ENCODE measurements around the gene CDRT4. TPM values are rescaled to one million over a fixed set of nuclear protein-coding genes. Genes with fewer than 3 reads are reported as not detected.

Gene CDRT4
- total RNA-seq, 1 experiment from 2014 or later = 0.20 TPM

DNA sequence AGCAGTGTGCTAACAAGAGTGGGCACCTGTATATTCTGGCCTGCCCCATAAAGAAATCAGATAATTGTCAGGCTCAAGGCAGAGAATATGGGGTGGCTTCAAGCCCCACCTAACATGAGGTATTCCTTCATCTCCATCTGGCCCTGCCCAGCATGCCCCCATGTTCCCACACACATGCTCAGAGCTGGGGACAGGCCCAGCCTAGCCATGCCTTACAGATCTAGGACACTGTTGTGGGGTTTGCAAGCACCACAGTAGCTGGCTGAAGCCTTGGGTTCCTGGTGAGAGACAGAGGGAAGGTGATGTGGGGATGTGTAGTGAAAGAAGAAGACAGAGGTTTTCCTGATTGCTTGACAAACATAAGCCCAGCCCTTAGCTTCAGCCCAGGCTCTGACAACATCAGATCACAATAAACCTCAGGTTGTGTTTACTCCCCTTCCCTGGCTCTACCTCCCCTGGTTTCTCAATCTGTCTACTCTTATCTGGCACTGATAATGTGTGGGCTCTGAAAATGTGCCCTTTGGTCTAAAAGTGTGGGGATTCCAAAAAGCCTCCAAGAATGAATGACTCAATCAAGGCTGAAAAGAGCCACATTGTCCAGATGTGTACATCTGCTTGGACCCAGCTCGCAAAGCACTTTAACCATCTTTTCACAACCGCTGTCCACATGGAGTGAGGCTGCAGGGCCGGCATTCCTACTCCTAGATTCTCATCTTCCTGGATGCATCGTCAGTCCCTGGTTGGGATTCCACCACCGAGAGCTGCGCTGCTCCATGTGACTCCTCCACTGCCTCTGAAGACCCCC lies 34.4 kb downstream of the CDRT4 start:
- DNase-seq (ENCODE audit: low spot score) = no peak

DNA sequence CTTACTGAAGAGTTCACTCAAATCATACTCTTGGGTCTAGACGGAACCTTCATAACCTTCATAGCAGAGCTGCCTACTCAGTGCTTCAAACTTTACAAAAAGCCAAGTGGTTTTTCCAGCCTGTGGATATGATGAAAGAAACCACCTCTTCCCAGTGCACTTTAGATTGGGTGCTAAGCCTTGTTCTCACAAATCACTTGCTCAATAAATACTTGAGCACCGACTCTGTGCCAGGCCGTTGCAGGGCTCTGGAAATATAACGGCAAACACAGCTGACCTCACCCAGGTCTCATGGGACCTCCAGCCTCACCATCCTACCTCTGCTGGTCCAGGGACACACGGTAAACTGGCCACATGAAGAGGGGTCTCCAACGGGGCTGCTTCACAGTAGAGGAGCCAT lies 35.7 kb downstream of the CDRT4 start:
- no peak for DNase-seq (ENCODE audit: low spot score)

DNA sequence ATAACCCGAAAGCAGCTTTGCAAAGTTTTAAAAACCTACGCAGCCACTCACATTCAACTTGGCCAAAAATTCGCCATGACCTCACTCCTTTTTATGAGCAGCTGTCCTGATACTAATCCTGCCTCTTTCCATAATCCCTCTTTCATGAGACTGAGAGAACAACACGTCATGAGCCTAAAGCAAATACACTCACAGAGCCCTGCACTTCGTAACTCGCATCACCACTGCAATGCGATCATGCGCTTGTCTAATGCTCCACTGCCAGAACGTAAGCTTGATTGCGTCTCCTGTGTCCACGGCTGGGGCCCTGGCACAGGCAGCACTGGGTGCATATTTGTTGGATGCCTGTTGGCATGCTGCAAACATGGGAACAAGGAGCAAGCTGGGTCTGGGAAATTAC lies 36.2 kb downstream of the CDRT4 start:
- DNase-seq (ENCODE audit: low spot score) = no peak

DNA sequence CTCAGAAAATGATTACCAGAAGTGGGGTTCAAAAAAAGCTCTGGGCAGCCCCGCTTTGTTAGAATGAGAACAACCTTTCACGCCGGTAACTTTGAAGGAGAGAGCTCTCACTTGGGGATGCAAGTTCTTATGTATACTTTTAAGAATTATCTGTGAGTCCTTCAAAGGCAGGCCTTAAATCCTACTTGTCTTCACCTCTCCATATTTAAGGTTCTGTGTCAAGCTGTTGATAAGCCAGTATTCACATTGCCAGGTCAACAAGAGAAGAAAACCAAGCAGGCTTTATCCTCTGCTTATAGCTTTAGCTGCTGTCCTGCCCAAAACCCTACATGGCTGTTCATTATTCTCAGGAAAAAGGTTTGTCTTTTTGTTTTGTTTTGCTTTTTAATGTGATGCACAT lies 42.9 kb downstream of the CDRT4 start:
- DNase-seq (ENCODE audit: low spot score) = no peak

DNA sequence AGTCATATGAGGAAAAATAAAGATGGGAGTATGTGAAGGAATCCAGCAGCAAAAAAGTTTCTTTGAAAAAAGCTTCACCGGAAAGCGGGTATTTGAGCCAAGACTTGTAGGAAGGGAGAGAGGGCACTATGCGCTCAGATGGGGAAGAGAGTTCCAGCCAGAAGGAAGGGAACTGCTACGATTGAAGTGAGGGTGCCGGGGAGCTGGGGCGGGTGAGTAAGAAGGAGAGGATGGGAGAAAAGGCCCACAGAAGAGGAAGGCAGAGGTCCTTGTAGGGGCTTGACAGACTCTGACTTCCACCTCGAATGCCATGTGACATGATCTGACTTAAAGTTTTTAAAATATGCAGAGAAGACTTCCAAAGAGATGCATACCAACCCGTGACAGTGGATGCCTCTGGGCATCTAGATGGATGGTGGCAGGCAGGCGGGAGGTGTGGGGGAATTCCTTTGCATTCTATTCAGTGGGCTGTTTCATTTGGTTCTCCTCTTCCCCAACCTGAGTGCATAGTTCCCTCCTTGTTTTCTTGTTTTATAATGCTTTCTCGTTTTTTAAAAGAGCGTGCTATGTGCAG lies 44.9 kb downstream of the CDRT4 start:
- DNase-seq (ENCODE audit: low spot score) = no peak

DNA sequence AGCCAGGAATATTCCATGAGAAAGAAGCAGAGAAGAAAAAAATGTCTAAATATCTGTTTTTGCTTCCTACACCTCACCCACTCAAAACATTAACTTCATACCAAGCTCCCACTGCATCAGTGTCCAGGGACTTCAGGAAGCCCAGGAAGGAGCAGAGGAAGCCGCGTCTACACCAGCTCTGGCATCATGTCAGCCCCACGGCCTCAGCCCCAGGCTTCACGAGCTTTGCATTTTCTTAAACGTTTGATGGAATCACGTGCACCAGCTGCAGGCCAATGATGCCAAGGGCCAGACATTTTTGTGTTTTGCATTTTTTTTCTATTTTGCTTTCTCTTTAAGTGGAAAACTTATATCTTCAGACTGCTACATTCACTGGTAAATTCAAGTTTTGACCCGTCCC lies 48.6 kb downstream of the CDRT4 start:
- DNase-seq (ENCODE audit: low spot score) = no peak

DNA sequence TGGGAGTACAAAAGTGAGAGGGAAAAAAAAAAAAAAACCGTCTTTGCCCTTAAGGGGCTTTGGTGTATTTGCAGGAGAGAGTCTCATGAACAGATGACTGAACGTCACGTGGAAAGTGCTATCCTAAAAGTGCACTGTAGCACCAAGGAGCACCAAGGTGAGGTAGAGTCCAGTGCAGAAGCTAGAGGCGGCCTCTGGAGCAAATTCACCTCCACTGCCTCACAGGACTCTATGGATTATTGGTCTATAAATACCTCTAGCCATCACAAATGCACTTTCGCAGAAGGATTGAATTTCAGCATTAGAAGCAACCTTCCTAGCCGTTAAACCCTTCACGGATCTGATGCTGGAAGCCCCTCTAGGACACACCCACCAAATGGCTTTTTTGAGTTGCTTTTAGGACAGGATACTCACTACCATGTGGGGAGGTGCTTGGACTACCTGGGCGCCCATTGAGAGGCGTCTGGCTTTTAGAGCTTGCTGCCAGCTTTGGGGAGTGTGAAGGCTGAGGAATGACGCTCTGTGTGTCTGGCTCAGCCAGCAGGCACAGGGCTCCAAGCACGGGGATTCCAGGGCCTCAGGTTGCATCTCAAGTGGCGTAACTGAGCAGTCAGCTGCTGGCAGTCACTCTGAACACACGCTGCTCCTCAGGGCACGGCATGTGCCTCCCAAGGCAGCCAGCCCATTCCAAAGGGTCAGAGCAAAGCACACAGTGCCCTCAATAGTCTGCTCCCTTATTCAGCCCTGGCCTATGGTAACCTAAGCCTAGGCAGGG lies 52.7 kb downstream of the CDRT4 start:
- no peak for DNase-seq (ENCODE audit: low spot score)

DNA sequence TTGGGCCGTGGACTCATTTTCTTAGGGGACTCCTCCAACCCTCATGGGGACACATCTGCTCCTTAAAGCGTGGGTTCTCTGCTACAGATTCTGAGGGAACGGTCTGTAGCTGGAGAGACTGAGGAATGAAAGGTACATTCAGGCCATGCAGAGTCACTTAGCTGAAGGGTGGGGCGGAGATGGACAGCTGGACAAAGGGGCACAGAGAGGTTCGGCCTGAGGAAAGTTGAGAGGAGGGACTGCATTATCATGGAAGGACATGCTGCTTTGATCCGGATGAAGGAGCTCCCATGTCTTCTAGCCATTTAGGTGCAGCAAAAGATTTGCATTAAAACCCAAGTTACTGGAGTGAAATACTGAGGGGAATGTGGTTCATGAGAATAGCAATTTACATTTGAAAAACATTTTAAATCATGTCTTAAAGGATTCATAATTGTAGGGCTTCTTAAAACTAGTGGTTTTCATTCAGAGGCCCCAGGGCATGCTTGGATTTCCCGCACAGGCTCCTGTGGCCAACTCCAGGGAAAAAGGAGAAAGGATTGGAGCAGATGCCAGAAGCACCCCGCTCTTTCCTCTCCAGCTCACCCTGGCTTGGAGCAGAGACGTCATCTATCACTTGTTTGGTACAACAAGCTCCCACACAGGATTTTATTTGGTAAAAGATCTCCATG lies 54.2 kb downstream of the CDRT4 start:
- DNase-seq (ENCODE audit: low spot score) = no peak

DNA sequence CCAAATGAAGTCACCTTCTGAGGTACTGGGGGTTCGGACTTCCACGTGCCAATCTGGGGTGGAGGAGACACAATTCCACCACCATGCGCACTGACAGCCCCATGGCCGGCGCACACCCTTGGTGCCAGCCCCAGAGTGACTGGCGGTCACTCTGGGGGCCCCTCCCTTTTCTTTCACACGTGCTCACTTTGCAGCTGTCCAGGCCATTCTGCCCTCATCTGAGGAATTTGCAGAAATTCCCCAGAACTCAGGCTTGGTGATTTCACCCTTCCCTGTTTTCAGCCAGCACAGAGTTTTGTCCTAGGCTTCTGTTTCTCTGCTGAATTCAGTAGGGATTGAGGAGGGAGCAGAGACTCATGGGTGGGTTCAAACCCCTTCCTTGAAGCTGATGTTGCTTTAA lies 54.8 kb downstream of the CDRT4 start:
- DNase-seq (ENCODE audit: low spot score) = no peak

DNA sequence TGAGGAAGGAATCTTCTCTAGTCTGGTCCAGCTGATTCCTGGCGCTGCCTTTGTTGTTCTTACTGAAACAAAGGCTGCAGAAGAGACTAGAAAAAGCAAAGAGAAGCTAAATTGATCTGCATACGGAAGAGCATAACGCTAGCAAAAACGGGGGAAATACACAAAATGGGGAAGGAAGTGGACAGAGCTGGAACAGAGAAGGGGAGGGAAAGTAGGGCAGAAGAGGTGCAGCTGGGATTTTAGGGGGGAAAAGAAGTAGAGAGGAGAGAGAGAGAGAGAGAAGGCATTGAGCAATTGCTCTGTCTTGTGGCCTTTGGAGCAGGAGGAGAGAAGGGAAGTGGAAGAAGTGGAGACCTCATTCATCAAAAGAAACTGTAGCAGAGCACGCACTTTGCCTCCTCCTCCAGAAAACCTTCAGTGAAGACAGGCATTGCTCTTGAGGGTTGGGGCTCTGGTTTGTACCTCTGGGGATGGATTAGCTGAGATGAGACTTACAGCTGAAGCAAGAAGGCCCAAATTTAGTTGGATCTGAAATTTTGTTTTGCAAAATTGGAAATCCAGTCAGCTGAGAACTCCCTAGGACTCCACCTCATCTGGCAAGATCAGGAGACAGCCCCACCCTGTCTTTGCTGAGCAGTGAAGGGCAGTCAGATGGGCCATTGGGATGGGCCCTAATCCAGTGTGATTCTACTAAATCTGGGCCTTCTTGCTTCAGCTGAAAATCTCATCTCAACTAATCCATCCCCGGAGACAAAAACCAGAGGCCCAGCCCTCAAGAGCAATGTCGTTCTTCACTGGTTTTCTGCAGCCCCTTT lies 55.8 kb downstream of the CDRT4 start:
- no peak for DNase-seq (ENCODE audit: low spot score)

DNA sequence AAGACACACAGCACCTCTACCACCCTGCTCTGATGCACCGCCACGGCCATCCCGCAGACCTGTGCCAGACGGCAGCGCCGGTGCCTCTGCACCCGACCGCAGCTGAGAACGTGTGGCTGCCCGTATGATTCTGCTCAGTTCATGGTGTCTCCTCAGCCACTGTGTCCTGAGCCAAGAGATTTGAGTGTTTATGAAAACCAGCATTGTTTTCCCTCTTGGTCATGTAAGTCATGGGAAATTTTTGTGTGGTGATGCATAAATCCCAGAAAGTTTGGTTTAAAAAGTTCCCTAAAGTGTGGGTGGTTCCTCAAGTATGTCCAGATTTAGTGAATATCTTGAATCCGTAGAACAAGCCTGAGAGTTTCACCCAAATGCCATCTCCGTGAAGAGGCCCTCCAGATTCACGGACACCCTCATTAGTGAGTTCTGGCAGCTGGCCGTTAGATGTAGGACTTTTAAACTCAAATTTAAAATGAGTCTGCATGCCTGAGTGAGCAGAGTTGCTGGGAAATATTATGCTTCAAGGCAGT lies 57.6 kb downstream of the CDRT4 start:
- no peak for DNase-seq (ENCODE audit: low spot score)

DNA sequence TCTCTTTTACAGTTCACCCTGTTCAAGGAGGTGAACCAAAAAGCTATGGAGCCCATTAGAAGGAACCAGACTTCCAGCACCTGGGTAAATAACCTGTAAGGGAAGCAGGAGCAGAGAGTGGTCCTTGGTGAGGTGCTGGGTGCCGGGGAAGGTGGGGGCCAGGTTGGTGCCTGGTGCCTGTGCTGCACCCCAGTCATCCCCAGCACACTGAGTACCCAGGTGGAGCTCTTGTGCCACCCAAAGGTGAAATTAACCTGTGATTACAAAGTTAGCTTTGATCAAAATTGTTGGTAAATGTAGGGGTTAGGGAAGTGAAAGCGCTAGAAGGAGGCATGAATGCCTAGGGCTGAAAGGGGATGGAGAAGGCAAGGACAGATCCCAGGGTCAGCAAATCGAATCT lies 58.6 kb downstream of the CDRT4 start:
- DNase-seq (ENCODE audit: low spot score) = peak; percentile 5

DNA sequence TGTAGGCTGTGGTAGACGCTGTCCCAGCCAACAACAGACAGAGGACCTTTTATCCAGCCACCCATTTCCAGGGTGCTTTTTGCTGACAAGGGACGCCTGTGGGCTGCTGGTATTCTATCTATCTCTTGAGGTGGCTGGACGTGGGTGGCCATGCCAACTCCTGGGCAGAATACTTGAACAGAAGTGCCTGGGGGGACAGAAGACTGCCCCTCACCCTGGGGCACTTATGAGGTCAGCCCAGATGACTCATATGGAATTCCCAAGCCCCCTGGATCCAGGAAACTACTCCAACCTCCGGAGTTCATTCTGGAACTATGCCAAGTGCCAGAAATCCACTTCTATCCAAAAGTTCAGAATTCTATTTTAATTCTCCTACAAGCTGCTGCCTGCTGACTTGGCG lies 61.3 kb downstream of the CDRT4 start:
- DNase-seq (ENCODE audit: low spot score) = no peak

DNA sequence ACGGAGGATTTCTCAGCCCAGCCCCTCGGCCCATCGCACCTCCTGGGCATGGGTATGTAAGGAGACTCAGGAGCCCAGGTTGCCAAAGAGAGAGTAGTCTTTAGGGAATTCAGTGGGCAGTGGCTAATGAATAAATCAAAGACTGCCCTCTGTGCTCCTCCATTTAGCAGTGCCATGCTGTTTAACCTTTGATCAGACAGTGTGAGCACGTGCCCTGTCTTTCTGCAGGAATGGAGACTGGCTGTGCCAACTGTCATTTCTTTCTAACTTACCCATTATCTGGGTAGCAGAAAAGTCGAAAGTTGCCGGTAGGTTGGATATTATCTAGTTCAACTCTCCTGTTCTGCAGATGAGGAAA lies 62.4 kb downstream of the CDRT4 start:
- DNase-seq (ENCODE audit: low spot score) = no peak

DNA sequence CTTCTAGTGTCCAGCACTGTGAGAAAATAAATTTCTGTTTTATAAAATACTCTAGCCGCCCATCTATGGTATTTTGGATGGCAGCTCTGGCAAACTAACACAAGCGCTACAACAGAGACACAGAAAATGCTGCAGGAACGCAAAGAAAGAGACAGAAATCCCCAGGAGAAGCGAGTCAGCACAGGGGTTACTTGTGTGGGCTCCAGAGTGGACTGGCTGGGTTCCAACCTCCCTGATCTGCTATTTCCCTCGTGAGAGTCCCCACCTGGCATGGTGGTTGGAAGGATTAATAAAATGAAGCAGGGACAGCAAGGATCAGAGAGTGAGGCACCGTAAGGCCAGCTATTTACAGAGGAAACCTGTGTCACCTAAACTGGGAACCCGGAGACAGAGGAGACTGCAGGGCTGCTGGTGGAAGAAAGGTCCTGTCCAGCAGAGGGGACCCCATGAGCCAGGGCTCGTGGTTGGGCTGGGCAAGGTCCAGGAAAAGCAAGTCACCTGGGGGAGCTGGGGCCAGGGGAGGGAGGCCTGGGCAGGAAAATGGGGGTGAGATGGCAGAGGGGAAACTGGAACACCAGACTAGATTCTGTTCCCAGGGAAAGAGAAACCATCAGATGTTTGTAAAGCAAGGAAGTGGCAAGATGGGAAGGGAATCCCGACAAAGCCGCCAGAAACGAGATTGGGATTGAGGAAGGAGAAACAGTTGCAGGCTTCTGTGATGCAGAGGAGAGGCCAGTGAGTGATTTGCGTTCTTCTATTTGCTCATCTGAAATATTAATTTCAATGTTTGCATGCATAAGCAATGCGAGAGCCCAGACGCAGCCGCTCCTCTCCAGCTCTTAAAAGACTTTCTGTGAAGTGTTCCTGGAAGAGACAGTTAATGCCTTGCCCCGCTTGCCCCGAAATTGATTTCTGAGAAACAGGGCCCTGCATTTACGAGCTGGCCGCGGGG lies 63.0 kb downstream of the CDRT4 start:
- DNase-seq (ENCODE audit: low spot score) = no peak

DNA sequence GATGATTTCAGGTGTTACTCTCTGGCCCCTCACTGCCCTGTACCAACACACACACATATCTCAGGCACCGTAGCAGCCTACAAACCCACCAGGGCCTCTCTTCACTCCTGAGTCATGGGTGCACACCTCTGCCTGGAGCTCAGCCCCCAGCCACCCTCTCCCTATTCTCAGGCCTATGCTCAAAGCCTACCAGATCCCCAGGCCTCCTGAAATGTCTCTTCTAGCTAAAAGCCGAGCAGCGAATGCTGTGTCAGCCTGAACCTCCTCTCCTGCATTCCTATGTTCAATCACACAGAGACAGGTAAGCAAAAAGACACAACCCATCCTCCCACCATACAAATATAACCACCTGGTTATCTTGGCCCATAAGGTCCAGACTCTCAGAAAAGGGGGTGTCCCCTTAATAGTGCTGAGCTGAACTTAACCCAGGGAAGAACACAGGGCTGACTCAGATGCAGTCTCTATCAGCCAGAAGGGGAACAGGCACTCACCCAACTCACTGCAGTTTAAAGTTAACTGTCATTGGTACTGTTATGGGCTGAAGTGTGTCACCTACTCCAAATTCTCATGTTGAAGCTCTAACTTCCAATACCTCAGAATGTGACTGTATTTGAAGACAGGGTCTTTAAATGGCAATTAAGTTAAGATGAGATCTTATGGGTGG lies 64.0 kb downstream of the CDRT4 start:
- DNase-seq (ENCODE audit: low spot score) = no peak

DNA sequence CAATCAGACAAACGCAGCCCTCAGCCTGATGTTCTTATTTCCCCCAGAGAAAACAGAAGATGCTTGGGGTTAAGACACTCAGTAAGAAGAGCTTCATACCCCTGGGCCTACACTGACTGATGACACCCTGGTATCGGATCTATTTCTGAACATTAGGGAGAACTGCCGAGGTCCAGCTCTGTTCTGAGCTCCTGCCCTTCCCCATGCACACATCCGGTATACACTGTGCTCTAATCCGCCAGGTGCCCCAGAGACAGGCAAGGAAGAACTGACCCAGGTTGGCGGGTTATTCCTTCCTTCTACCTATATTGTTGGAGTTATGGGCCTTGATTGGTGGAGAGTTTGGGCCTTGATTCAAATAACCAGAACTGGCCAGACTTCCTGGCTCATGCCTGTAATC lies 68.0 kb downstream of the CDRT4 start:
- DNase-seq (ENCODE audit: low spot score) = no peak

DNA sequence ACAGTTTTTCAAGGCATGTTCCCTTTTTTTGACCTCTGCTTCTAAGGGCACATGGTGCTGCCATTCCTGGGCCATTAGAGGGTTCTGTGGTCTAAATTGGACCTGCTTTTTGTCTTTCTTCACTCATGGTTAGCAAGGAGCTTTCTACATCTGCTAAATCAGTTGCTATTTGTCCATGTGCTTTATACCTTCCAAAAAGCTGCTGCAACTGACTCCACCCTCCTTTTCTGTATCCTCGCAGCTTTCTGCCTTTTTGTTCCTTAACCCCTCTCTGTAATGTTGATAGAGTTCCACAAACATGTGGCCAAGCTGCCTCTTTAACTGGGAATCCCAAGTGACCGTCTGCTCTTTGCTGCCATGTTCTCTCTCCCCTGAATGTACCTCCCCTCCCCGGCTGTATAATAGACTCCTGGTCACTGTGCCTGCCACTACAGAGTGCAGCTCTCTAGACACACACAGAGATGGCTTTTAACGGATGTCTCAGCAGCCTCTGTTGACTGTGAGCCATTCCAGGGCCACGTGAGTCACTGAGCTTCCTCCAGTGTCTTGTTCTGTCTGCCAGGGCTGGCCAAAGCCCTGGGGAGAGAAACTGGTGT lies 68.6 kb downstream of the CDRT4 start:
- DNase-seq (ENCODE audit: low spot score) = no peak

DNA sequence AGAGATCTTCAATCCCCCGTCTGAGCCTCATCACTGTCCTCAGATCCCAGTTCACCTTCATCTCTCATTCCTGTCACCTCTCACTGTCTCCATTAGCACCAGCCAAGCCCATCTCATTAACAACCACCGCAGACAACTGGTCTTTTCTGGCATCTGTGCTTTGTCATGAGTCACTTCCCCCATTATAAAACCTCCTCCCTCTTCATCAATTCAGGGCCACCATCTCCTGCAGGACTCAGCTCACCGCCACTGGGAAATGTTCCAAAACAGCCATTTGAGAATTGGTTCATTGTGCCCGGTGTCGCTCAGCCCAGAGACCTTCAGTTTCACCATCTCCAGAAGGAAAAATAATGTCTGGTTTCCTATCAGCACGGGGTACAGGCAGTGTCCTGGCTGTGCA lies 69.1 kb downstream of the CDRT4 start:
- DNase-seq (ENCODE audit: low spot score) = no peak
